IMR-90 (cell line): Measurements from ENCODE around the gene ADSS1.

Experiments
- BHLHE40 ChIP-seq: fragments of 150-350 bp; IDR thresholded peaks from 2 replicates; pipeline ENCODE4 v1.6.1; 2016; ENCODE audit warnings: mild to moderate bottlenecking, low read depth, low read length
- CHD1 ChIP-seq: IDR thresholded peaks from 2 replicates; pipeline ENCODE4 v1.6.1; 2012; ENCODE audit warnings: low read depth, low read length, improper control_type of control experiment
- NFE2L2 ChIP-seq: fragments of 150-350 bp; IDR thresholded peaks from 2 replicates; pipeline ENCODE4 v1.6.1; 2016; ENCODE audit warnings: low read depth, mild to moderate bottlenecking, low read length
- POLR2A ChIP-seq: IDR thresholded peaks from 2 replicates; pipeline ENCODE4 v1.6.1; 2012; ENCODE audit warnings: mild to moderate bottlenecking, low read depth, low read length
- RFX5 ChIP-seq: IDR thresholded peaks from 2 replicates; pipeline ENCODE4 v1.8.0; 2012; ENCODE audit warnings: low read depth, mild to moderate bottlenecking, low read length, moderate library complexity
- TF ChIP-seq, protein P1 (sequence below): conservative IDR thresholded peaks from 2 replicates; pipeline ENCODE4 v1.5.1; 2012; ENCODE audit warnings: mild to moderate bottlenecking, low read depth, low read length, improper control_type of control experiment
- TF ChIP-seq, protein P2 (sequence below): fragments of 150-350 bp; IDR thresholded peaks from 2 replicates; pipeline ENCODE4 v1.6.1; 2017; ENCODE audit warnings: mild to moderate bottlenecking, antibody characterized with exemption, low read length, low read depth
- TF ChIP-seq, protein P3 (sequence below): fragments of 150-350 bp; IDR thresholded peaks from 2 replicates; pipeline ENCODE4 v1.6.1; 2016; ENCODE audit warnings: low read depth, mild to moderate bottlenecking, low read length, moderate library complexity, borderline replicate concordance

DNA sequence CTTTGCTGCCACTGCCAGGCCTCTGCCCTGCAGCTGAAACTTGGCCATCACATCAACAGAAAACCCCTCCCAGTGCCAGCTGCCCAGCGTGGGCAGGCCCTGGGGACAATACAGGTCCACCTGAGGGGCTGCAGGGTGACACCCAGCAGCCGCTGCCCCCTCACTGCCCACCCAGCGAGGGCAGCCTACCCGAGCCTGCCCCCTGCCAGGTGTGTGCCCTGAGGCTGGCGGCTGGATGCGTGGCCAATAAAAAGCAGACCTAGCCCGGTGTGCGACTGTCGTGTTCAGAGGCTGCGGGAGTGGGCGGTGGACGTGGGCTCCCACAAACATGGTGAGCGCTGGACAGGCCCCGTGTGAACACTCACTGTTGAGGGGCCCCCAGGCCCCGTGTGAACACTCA lies 4.7 kb upstream of the ADSS1 start:
- TF ChIP-seq, protein P1, sequence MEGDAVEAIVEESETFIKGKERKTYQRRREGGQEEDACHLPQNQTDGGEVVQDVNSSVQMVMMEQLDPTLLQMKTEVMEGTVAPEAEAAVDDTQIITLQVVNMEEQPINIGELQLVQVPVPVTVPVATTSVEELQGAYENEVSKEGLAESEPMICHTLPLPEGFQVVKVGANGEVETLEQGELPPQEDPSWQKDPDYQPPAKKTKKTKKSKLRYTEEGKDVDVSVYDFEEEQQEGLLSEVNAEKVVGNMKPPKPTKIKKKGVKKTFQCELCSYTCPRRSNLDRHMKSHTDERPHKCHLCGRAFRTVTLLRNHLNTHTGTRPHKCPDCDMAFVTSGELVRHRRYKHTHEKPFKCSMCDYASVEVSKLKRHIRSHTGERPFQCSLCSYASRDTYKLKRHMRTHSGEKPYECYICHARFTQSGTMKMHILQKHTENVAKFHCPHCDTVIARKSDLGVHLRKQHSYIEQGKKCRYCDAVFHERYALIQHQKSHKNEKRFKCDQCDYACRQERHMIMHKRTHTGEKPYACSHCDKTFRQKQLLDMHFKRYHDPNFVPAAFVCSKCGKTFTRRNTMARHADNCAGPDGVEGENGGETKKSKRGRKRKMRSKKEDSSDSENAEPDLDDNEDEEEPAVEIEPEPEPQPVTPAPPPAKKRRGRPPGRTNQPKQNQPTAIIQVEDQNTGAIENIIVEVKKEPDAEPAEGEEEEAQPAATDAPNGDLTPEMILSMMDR: no peak
- TF ChIP-seq, protein P2, sequence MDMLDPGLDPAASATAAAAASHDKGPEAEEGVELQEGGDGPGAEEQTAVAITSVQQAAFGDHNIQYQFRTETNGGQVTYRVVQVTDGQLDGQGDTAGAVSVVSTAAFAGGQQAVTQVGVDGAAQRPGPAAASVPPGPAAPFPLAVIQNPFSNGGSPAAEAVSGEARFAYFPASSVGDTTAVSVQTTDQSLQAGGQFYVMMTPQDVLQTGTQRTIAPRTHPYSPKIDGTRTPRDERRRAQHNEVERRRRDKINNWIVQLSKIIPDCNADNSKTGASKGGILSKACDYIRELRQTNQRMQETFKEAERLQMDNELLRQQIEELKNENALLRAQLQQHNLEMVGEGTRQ: no peak
- no peak for TF ChIP-seq POLR2A
- TF ChIP-seq NFE2L2: no peak
- no peak for TF ChIP-seq BHLHE40
- no peak for TF ChIP-seq RFX5
- TF ChIP-seq, protein P3, sequence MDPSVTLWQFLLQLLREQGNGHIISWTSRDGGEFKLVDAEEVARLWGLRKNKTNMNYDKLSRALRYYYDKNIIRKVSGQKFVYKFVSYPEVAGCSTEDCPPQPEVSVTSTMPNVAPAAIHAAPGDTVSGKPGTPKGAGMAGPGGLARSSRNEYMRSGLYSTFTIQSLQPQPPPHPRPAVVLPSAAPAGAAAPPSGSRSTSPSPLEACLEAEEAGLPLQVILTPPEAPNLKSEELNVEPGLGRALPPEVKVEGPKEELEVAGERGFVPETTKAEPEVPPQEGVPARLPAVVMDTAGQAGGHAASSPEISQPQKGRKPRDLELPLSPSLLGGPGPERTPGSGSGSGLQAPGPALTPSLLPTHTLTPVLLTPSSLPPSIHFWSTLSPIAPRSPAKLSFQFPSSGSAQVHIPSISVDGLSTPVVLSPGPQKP: no peak
- no peak for TF ChIP-seq CHD1
